Hepatic stellate cell (primary cell): ENCODE results near the gene DDIT4L.
"Not testable (repeated sequence)": the region's sequence is repeated elsewhere in the genome, so short reads cannot be mapped to it uniquely, and the experiment has no call there.

Source experiments
- DNase-seq: peaks from one replicate; pipeline ENCODE4 v3.0.0; 2011; ENCODE audit warnings: low spot score

Gene DDIT4L

DNA sequence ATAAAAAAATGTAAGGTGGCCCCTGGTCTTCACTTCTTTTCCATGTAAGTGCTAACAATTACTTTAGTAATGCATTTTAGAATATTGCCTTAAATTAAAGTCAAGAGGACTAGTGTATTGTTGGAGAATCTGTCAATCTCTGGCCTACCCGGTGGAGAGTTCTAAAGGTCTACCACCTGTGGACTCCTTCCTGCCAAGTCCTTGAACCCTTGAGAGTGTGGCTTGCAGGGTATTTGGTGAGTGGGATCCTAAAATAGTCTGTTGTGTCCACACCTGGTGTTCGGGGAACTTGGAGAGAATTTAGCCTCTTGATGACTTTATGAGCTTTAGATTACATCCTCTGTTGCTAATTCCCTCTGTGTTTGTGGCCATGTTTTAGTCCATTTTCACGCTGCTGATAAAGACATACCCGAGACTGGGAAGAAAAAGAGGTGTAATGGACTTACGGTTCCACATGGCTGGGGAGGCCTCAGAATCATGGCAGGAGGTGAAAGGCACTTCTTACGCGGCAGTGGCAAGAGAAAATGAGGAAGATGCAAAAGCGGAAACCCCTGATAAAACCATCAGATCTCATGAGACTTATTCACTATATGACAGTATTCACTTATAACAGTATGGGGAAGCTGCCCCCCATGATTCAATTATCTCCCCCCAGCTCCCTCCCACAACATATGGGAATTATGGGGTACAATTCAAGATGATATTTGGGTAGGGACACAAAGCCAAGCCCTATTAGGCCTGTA is 23.8 kb downstream of the DDIT4L start:
- no peak for DNase-seq

DNA sequence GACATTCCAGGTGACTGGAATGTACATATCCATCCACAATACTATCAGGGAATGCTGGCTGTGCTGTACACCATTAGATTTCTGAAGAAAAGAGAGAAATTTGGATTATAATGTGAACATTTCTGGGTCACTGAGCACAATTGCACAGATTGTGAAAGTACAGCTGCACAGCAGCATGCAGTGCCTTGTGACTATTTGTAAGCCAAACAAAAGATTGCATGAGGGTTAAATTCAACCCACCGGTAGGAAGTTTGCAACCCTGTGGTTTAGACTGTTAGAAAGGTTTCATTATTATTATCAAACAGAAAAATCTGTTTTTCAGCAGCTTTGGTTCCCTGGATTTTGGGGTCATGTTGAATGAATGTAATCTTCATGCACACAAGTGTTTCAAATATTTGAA is 24.5 kb downstream of the DDIT4L start:
- no peak for DNase-seq

DNA sequence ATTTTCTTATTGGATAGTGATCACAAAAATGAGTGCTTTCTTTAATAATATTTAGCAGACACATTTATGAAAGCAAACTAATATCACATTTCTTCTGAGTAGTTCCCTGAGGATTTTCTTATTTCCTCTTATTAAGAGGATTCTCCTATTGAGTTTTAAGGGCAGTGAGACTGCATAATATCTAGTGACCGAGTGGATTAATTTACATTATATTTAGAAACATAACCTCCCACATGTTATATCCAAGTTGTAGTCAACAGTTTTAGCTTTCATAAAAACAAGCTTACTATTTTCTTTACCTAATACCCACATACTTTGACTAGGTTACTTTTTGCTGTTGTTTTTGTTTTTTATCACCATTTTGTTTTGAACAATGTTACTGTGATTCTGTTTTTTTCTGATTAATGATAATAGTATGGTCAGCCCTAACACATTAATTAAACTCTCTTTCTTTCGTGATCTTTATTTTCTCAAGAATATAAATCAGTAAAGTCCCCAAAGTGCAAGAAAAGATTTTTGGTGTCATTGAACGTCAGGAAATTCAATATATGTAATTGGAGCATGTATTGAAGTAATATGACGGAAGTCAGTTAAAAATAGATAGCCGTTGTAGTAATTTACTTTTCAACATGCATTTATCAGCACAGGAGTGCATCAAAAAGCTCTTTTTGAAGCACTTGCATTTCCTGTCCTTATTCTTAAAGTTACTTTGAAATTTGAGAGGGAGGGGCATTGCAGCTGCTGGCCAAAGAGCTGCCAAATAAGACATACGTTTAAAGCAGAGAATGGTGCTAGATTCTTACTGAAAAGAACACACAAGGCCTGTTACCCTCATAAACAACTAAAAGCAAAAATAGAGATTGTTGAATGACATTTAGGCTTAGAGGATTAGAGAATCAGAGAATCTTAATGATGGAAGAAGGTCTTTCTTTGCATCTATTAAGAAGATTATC is 25.2 kb downstream of the DDIT4L start:
- no peak for DNase-seq

DNA sequence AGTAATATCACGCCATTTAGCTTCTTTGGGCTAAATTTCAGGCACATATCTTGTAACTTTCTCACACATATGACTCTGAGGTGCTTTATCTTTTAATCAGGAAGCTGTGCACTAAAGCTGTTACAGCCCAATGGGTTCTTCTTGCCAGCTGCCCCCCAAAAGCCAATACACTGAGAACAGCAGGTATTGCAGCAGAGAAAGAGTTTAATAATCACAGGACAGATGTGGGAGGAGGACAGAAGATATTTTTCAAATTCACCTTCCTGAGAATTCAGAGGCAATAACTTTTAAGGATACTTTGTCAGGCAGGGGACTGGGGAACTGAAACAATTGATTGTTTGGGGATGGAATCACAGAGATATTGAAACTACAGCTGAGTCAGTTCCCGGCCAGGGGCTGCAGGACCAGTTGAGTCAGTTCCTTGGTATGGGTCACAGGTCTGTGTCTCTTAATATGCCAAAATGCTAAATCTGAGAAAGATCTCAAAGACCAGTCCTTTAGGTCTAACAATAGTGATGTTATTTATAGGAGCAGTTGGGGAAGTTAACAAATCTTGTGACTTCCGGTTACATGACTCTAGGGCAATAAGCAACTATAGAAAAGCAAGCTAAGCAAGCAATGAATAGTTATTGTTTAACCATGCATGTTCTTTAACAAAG is 28.1 kb downstream of the DDIT4L start:
- DNase-seq: no peak

DNA sequence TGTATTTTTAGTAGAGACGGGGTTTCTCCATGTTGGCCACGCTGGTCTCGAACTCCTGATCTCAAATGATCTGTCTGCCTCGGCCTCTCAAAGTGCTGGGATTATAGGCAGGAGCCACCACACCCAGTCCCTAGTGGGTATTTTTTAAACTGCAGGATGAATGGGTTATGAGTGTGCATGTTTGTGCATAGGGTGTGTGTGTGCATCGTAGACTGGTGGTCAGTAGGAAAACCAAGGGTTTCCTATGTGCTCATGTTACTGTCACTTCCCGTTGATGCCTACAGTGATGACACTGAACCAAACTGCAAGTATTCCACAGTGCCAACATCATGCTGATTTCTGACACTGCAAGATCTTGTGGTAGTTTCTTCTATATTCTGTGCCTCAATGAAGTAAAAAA is 41.1 kb downstream of the DDIT4L start:
- DNase-seq: no peak

DNA sequence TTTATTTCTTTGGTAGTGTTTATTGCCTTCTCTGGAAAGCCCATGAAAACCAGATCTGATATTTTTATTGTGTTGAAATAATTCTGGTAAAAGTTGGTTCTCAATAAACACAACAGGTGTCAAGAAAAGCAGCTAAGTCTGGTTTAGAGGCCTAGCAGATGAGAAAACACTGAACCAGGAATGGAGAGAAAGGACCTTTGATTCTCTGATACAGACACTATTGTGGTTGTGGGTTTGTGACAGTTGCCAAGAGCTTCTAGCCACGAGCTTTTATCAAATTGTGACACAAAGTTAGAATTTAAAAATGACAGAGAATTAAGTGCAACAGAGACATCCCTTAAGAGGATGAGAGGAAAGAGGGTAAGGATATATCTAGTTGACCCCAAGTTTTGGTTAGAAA is 42.6 kb downstream of the DDIT4L start:
- DNase-seq: no peak

DNA sequence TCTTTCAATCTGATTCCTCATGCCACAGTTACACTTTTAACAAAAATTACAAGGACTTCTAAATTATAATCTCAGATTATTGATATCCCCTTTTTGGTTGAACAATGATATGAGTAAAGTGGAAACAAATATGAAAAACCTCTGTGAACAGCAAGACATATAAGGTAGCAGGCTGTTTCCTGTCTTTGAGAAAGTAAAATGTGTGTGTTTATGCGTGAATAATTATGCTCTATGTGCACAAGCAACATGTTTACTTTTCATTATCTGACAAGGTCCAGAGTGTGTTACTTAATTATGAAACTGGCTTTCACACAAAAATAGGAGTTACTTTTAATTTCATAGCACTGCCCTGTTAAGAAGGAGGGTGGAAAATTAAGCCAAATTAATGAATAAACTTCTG is 43.1 kb downstream of the DDIT4L start:
- no peak for DNase-seq

DNA sequence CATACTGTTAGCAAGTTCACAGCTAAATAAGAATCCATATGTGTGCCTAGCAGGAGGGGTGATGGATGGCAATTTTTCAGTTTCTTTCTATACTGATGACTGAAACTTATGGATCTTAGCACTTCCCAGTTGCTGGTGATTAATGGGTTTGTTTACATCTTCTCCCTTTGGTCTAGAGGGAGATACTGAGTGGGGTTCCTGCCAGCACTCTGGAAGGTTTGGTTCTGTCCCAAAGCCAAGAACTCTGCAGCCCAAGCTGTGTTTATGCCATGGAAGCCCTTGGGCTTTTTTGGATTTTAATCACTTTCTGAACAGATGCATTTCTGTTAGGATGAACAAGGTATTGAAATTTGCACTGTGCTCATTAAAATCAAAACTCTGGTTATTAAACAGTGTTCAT is 43.5 kb downstream of the DDIT4L start:
- no peak for DNase-seq

DNA sequence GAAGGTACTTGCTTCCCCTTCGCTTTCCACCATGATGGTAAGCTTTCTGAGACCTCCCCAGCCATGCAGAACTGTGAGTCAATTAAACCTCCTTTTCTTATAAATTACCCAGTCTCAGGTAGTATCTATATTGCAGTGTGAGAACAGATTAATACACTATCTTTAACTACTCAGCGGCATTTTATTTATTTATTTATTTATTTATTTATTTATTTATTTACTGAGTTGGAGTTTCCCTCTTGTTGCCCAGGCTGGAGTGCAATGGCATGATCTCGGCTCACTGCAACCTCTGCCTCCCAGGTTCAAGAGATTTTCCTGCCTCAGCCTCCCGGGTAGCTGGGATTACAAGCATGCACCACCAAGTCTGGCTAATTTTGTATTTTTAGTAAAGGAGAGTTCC is 52.9 kb downstream of the DDIT4L start:
- DNase-seq: not testable (repeated sequence)
